OCI-LY3 (cell line): ENCODE results near the gene C12orf57.
A peak's percentile ranks its signal among the peaks of the same experiment; 100 is the strongest.

Experiments
- H2AFZ ChIP-seq: fragments of 200-600, 300-600 bp; shearing (Covaris generic); 2 replicates; pipeline ENCODE4 v1.6.0; 2014; ENCODE audit warnings: antibody characterized with exemption, low read depth, low read length
- H3K27ac ChIP-seq: fragments of 200-600, 300-600 bp; sonication (generic); 2 replicates; pipeline ENCODE4 v1.5.1; 2014; ENCODE audit warnings: mild to moderate bottlenecking, low read length, moderate library complexity, mixed read lengths
- H3K27me3 ChIP-seq: fragments of 200-600, 300-600 bp; sonication (generic); 2 replicates; pipeline ENCODE4 v1.6.1; 2014; ENCODE audit warnings: low read depth, low read length, mixed read lengths
- H3K36me3 ChIP-seq: fragments of 200-600, 300-600 bp; sonication (generic); replicated peaks from 2 replicates; pipeline ENCODE3; 2014; ENCODE audit warnings: low read depth, low read length, mixed read lengths
- H3K4me1 ChIP-seq: fragments of 300-600, 200-600 bp; sonication (generic); 2 replicates; pipeline ENCODE4 v1.6.1; 2014; ENCODE audit warnings: low read length, mixed read lengths
- H3K4me2 ChIP-seq: fragments of 200-600, 300-600 bp; sonication (generic); 2 replicates; pipeline ENCODE4 v1.6.1; 2014; ENCODE audit warnings: low read length, mixed read lengths
- H3K4me3 ChIP-seq: fragments of 300-600, 200-600 bp; sonication (generic); 2 replicates; pipeline ENCODE4 v1.5.1; 2014; ENCODE audit warnings: antibody characterized with exemption, mild to moderate bottlenecking, low read length, moderate library complexity
- H3K79me2 ChIP-seq: fragments of 300-600, 200-600 bp; shearing (Covaris generic); 2 replicates; pipeline ENCODE4 v1.6.1; 2014; ENCODE audit warnings: mild to moderate bottlenecking, low read length, mixed read lengths
- H3K9ac ChIP-seq: fragments of 300-600, 200-600 bp; shearing (Covaris generic); 2 replicates; pipeline ENCODE4 v1.6.0; 2014; ENCODE audit warnings: mild to moderate bottlenecking, low read length, moderate library complexity
- H3K9me3 ChIP-seq: fragments of 200-600, 300-600 bp; shearing (Covaris generic); 2 replicates; pipeline ENCODE4 v1.6.1; 2014; ENCODE audit warnings: low read length, mixed read lengths; ENCODE audit not compliant: insufficient read depth
- H4K20me1 ChIP-seq: fragments of 200-600, 300-600 bp; sonication (generic); 2 replicates; pipeline ENCODE4 v1.6.1; 2016; ENCODE audit warnings: low read length, mixed read lengths; ENCODE audit not compliant: insufficient read depth
- EZH2phosphoT487 ChIP-seq: fragments of 200-600 bp; shearing (Covaris generic); IDR thresholded peaks from 2 replicates; pipeline ENCODE4 v1.6.1; 2018; ENCODE audit warnings: antibody characterized with exemption, mixed run types, low read depth
- TF ChIP-seq, protein P1 (sequence below): fragments of 200-600, 300-600 bp; sonication (generic); IDR thresholded peaks from 2 replicates; pipeline ENCODE4 v1.5.1; 2014; ENCODE audit warnings: antibody characterized with exemption, low read length, low read depth

Gene C12orf57

DNA sequence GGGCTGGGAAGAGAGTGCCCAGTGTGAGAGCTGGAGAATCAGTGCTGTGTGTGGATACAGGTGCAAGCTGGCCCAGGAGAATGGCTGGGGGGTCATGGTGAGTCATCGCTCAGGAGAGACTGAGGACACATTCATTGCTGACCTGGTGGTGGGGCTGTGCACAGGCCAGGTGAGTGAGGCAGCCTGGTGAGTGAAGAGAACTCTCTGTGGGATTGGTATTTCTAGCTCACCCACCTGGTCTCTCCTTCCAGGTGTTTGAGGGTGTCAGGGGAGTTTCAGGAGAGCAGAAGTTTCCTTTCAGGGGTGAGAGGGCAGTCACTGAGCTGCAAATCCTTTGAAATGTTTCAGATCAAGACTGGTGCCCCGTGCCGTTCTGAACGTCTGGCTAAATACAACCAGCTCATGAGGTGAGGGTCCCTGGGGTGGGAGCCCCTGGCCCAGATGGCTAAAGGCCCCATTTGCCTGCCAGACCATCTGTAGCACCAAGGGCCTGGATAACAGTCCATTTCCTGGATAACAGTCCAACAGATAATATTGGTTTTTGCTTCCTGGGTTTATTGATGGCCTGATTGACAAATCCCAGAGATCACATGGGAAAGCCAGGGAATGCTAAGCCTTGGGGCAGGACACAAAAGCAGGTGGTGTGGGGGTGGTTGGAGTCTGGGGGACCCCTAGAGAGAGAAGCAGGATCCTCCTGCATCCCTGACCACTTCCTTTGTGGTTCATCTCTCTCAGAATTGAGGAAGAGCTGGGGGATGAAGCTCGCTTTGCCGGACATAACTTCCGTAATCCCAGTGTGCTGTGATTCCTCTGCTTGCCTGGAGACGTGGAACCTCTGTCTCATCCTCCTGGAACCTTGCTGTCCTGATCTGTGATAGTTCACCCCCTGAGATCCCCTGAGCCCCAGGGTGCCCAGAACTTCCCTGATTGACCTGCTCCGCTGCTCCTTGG lies 21.6 kb upstream of the C12orf57 start:
- Histone ChIP-seq H3K27ac (no peak overlapping the region), H3K79me2 (peaks cover 8% of the 10 kb centered on the region), H3K4me3 (no peak overlapping the region), H3K36me3 (peaks cover 40% of the 10 kb centered on the region), H2AFZ (no peak overlapping the region), H3K27me3 (no peaks in the 10 kb centered on the region), H3K9me3 (no peaks in the 10 kb centered on the region), H3K4me1 (peaks cover 29% of the 10 kb centered on the region), H3K9ac (no peak overlapping the region), H3K4me2 (0 out of 2 replicates have a peak overlapping the region, but pooled peaks have one; percentile 4), H4K20me1 (0 out of 2 replicates have a peak, but pooled peaks cover 3% of the 10 kb centered on the region)
- no peak for TF ChIP-seq EZH2phosphoT487
- TF ChIP-seq, protein P1, sequence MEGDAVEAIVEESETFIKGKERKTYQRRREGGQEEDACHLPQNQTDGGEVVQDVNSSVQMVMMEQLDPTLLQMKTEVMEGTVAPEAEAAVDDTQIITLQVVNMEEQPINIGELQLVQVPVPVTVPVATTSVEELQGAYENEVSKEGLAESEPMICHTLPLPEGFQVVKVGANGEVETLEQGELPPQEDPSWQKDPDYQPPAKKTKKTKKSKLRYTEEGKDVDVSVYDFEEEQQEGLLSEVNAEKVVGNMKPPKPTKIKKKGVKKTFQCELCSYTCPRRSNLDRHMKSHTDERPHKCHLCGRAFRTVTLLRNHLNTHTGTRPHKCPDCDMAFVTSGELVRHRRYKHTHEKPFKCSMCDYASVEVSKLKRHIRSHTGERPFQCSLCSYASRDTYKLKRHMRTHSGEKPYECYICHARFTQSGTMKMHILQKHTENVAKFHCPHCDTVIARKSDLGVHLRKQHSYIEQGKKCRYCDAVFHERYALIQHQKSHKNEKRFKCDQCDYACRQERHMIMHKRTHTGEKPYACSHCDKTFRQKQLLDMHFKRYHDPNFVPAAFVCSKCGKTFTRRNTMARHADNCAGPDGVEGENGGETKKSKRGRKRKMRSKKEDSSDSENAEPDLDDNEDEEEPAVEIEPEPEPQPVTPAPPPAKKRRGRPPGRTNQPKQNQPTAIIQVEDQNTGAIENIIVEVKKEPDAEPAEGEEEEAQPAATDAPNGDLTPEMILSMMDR, result no peak

DNA sequence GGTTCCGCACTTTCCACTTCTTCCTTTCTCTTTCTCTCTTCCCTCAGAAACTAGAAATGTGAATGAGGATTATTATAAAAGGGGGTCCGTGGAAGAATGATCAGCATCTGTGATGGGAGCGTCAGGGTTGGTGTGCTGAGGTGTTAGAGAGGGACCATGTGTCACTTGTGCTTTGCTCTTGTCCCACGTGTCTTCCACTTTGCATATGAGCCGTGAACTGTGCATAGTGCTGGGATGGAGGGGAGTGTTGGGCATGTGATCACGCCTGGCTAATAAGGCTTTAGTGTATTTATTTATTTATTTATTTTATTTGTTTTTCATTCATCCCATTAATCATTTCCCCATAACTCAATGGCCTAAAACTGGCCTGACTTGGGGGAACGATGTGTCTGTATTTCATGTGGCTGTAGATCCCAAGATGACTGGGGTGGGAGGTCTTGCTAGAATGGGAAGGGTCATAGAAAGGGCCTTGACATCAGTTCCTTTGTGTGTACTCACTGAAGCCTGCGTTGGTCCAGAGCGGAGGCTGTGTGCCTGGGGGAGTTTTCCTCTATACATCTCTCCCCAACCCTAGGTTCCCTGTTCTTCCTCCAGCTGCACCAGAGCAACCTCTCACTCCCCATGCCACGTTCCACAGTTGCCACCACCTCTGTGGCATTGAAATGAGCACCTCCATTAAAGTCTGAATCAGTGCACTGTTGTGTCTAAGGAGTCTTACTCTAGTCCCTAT lies 20.7 kb upstream of the C12orf57 start:
- Histone ChIP-seq H3K4me3 (no peak overlapping the region), H3K36me3 (peaks cover 34% of the 10 kb centered on the region), H3K9me3 (no peaks in the 10 kb centered on the region), H3K4me2 (0 out of 2 replicates have a peak overlapping the region, but pooled peaks have one; percentile 4), H3K9ac (no peak overlapping the region), H3K79me2 (peaks cover 12% of the 10 kb centered on the region), H3K27ac (no peak overlapping the region), H2AFZ (no peak overlapping the region), H3K4me1 (peaks cover 29% of the 10 kb centered on the region), H4K20me1 (0 out of 2 replicates have a peak, but pooled peaks cover 3% of the 10 kb centered on the region), H3K27me3 (no peaks in the 10 kb centered on the region)
- TF ChIP-seq, protein P1, result no peak
- TF ChIP-seq EZH2phosphoT487, result no peak

DNA sequence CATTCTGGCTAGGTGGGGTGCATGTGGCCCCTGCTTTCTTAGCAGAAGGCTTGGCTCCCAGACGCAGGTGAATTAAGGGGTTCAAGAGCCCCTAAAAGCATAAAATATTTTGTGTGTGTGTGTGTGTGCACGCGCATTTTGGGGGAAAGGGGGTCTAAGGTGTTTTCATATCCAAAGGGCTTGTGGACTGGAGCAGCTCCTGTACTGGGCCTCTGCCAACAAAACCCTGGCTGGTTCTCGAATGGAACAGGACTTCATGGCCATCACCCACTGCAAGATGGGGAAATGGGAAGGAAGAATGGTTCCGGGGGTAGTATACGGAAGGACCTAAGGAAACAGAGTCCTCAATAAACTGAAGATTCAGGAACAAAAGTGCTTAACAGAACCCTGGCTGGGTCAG lies 20.0 kb upstream of the C12orf57 start:
- no peak for TF ChIP-seq EZH2phosphoT487
- TF ChIP-seq, protein P1, result no peak
- Histone ChIP-seq H4K20me1 (0 out of 2 replicates have a peak, but pooled peaks cover 3% of the 10 kb centered on the region), H3K79me2 (peaks cover 18% of the 10 kb centered on the region), H3K36me3 (peaks cover 33% of the 10 kb centered on the region), H3K27ac (no peak overlapping the region), H3K4me2 (peak overlapping the region; percentile 12; the same call in 1 of the 2 replicates), H3K4me1 (peaks cover 32% of the 10 kb centered on the region), H3K4me3 (no peak overlapping the region), H3K9ac (no peak overlapping the region), H3K27me3 (no peaks in the 10 kb centered on the region), H3K9me3 (no peaks in the 10 kb centered on the region), H2AFZ (no peak overlapping the region)

DNA sequence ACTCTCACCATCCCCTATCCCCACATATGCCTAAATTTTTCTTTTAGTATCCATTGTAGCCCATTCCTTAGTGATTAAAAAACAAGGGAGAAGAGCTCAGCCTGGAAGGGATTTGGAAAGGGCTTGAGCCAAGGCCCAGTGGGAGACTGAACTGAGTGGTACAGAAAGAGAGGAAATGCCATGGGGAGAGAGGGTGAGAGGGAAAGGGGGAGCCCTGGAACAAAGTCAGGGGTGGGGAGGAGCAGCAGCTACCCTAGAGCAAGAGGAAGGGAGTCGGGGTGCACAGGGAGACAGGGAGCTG lies 18.6 kb upstream of the C12orf57 start:
- TF ChIP-seq EZH2phosphoT487, result no peak
- TF ChIP-seq, protein P1, result no peak
- H3K27me3 ChIP-seq, result no peaks in the 10 kb centered on the region
- H2AFZ ChIP-seq, result no peak overlapping the region
- H3K79me2 ChIP-seq, result peaks cover 31% of the 10 kb centered on the region
- no peak overlapping the region for H3K4me2 ChIP-seq
- H3K27ac ChIP-seq, result no peak overlapping the region
- H3K4me3 ChIP-seq, result no peak overlapping the region
- no peaks in the 10 kb centered on the region for H3K9me3 ChIP-seq
- peaks cover 37% of the 10 kb centered on the region for H3K4me1 ChIP-seq
- no peak overlapping the region for H3K9ac ChIP-seq
- no peaks in the 10 kb centered on the region for H4K20me1 ChIP-seq
- peaks cover 21% of the 10 kb centered on the region for H3K36me3 ChIP-seq
